ENCODE results near the gene NKX6-2. TPM values are rescaled to one million over a fixed set of nuclear protein-coding genes. Genes with fewer than 3 reads are reported as not detected.

The NKX6-2 gene
- total RNA-seq, 5 donors from 2014 or later (not counting 1 experiment from before 2014, with no cell fraction given) = not detected

DNA sequence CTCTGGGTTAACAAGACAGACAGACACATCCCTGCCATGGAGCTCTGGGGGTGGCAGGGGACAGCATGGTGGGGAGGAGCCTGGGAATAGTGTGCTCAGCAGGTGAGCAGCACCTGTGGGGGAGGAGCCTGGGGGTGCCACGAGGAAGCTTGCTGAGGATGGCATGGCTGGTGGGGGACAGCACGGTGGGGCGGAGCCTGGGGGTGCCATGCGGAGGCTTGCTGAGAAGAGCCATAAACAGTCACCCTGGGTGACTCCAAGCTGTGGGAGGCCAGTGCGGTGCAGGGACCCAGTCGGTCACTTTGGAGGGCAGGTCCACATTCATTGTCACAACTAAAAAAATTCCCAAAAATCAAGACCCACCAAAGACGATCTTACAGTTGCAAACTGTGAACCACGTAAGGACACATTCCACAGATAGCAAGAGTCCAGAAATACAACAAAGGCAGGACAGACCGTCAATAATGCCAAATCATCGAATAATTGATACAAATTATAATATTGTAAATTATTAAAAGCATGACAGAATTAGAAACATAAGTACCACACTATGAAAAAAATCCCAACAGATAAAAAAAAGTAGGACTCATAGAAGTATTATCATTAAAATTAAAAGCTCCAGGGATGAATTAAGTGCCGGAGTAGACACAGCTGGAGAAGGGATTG is 24.4 kb downstream of the NKX6-2 start:
- POLR2A ChIA-PET = no interaction called here
- H3K27me3 ChIP-seq (replicated peaks in 1 of 2; ENCODE audit: control insufficient read depth in 2 of 2, extremely low read depth in 1 of 2, insufficient read depth in 2 of 2, low read length in 1 of 2) = no peaks in the 10 kb centered on the region
- no peak for ATAC-seq (replicated peaks in 1 of 4)
- CTCF ChIA-PET = no interaction called here
- H3K4me1 ChIP-seq (ENCODE audit: control insufficient read depth in 1 of 2, extremely low read depth in 1 of 2, insufficient read depth in 2 of 2, low read length in 2 of 2) = no peaks in the 10 kb centered on the region
- H3K9me3 ChIP-seq = no peaks in the 10 kb centered on the region
- H3K4me3 Mint-ChIP-seq = no peak overlapping the region
- peaks cover 19% of the 10 kb centered on the region for H3K36me3 Mint-ChIP-seq
- no peak overlapping the region for H3K4me3 ChIP-seq (ENCODE audit: control insufficient read depth in 1 of 2, extremely low read depth in 1 of 2, low read length in 1 of 2)
- no peak overlapping the region for H3K27ac Mint-ChIP-seq
- H3K4me1 Mint-ChIP-seq = peaks cover 0 to 13% (median 12%) of the 10 kb centered on the region in 3 donors
- H3K9me3 Mint-ChIP-seq = no peaks in the 10 kb centered on the region
- WGBS (ENCODE audit: insufficient coverage) = 94% methylated on average over 6 of the region's 11 CpGs
- no peak overlapping the region for H3K27ac ChIP-seq (ENCODE audit: low read length)
- H3K27me3 Mint-ChIP-seq = no peaks in the 10 kb centered on the region
- H3K36me3 ChIP-seq (ENCODE audit: control insufficient read depth in 2 of 2, extremely low read depth in 1 of 2, insufficient read depth in 1 of 2, low read length in 1 of 2) = peaks cover 0 to 4% of the 10 kb centered on the region in 2 donors
- no peak for DNase-seq

DNA sequence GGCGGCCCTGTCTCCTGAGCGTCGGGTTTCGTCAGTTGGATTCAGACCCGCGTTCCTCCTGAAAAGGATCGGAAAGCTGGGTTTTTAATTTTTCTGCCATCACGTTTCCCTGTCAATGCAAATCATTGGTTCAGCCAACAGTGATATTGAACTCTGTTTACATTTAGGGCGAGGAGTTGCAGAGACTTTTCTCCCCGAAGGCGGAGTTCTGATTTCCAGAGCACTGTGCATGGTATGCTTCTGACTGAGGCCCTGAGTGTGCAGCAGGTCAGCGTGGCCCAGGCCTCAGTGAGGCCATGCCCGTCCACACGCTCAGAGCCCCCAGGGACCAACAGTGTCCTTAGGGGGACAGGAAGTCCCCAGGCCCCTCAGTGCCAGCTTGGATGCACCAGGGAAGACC is 27.1 kb downstream of the NKX6-2 start:
- Histone ChIP-seq H3K27me3 (replicated peaks in 1 of 2; ENCODE audit: control insufficient read depth in 2 of 2, extremely low read depth in 1 of 2, insufficient read depth in 2 of 2, low read length in 1 of 2) (no peaks in the 10 kb centered on the region), H3K4me3 (ENCODE audit: control insufficient read depth in 1 of 2, extremely low read depth in 1 of 2, low read length in 1 of 2) (no peak overlapping the region), H3K27ac (ENCODE audit: low read length) (no peak overlapping the region), H3K4me1 (ENCODE audit: control insufficient read depth in 1 of 2, extremely low read depth in 1 of 2, insufficient read depth in 2 of 2, low read length in 2 of 2) (no peaks in the 10 kb centered on the region), H3K36me3 (ENCODE audit: control insufficient read depth in 2 of 2, extremely low read depth in 1 of 2, insufficient read depth in 1 of 2, low read length in 1 of 2) (peaks cover 0 to 11% of the 10 kb centered on the region in 2 donors), H3K9me3 (no peaks in the 10 kb centered on the region)
- 97% methylated on average over 9 of the region's 14 CpGs for WGBS (ENCODE audit: insufficient coverage)
- ATAC-seq (replicated peaks in 1 of 4) (no peak), DNase-seq (no peak)
- H3K36me3 Mint-ChIP-seq = peaks cover 31% of the 10 kb centered on the region
- H3K9me3 Mint-ChIP-seq = peaks cover 0 to 4% (median 0%) of the 10 kb centered on the region in 3 donors
- no peak overlapping the region for H3K4me3 Mint-ChIP-seq
- peaks cover 0 to 13% (median 10%) of the 10 kb centered on the region in 3 donors for H3K4me1 Mint-ChIP-seq
- POLR2A ChIA-PET = no interaction called here
- H3K27ac Mint-ChIP-seq = no peak overlapping the region
- CTCF ChIA-PET = no interaction called here
- H3K27me3 Mint-ChIP-seq = no peaks in the 10 kb centered on the region

DNA sequence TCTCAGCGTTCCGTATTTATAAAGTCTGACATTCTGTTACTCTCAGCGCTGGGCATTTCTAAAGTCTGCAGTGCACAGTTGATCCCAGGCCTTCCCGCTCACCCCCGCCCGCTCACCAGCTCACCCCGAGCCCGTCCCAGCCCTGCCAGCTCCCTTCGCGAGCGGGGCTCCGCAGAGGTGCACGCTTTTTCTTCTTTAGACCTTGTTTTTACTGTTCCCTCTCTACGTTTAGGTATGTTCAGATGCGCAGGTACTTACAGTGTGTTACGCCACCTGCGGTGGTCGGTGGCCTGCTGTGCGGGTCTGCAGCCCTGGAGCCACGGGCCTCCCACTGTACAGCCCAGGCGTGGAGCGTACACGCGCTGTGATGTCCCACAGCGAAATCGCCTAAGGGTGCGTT is 28.8 kb downstream of the NKX6-2 start:
- Mint-ChIP-seq H3K36me3 (peaks cover 41% of the 10 kb centered on the region), H3K27me3 (no peaks in the 10 kb centered on the region), H3K9me3 (peaks cover 0 to 4% (median 0%) of the 10 kb centered on the region in 3 donors), H3K4me1 (peaks cover 0 to 10% (median 9%) of the 10 kb centered on the region in 3 donors), H3K27ac (no peak overlapping the region), H3K4me3 (no peak overlapping the region)
- H3K27ac ChIP-seq (ENCODE audit: low read length) = no peak overlapping the region
- no peaks in the 10 kb centered on the region for H3K9me3 ChIP-seq
- no peak overlapping the region for H3K4me3 ChIP-seq (ENCODE audit: control insufficient read depth in 1 of 2, extremely low read depth in 1 of 2, low read length in 1 of 2)
- H3K27me3 ChIP-seq (replicated peaks in 1 of 2; ENCODE audit: control insufficient read depth in 2 of 2, extremely low read depth in 1 of 2, insufficient read depth in 2 of 2, low read length in 1 of 2) = no peaks in the 10 kb centered on the region
- H3K36me3 ChIP-seq (ENCODE audit: control insufficient read depth in 2 of 2, extremely low read depth in 1 of 2, insufficient read depth in 1 of 2, low read length in 1 of 2) = peaks cover 4 to 11% of the 10 kb centered on the region in 2 donors
- no peaks in the 10 kb centered on the region for H3K4me1 ChIP-seq (ENCODE audit: control insufficient read depth in 1 of 2, extremely low read depth in 1 of 2, insufficient read depth in 2 of 2, low read length in 2 of 2)
- CTCF ChIA-PET = no interaction called here
- no peak for ATAC-seq (replicated peaks in 1 of 4)
- 99% methylated on average over 26 of the region's 27 CpGs for WGBS (ENCODE audit: insufficient coverage)
- no peak for DNase-seq
- POLR2A ChIA-PET = no interaction called here

DNA sequence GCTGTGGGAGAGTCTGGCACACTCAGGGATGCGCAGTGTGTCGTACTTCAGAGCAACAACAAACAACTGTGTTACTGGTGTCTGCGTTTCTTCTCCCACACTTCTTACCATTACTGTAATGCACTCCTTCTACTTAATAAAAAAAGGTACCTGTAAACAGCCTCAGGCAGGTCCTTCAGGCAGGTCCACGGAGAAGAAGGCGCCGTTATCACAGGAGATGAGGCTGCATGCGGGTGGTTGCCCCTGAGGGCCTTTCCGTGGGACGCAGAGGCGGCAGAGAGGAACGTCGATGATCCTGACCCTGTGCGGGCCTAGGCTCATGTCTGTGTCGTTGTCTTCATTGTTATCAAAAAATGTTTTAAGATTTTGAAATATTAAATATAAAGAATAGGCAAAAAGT is 29.4 kb downstream of the NKX6-2 start:
- no peak overlapping the region for H3K4me3 Mint-ChIP-seq

DNA sequence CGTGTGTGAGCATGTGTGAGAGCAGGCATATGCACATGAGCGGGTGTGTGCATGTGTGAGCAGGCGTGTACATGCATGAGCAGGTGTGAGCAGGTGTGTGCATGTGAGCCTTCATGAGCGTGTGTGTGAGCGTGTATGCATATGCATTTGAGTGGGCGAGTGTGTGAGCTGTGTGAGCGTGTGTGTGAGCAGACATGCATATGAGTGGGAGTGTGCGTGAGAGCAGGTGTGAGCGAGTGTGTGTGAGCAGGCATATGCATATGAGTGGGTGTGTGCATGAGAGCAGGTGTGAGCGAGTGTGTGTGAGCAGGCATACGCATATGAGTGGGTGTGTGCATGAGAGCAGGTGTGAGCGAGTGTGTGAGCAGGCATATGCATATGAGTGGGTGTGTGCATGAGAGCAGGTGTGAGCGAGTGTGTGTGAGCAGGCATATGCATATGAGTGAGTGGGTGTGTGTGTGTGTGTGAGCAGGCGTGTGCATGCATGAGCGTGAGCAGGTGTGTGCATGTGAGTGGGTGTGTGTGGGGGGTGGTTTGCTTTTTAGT is 30.7 kb downstream of the NKX6-2 start:
- CTCF ChIA-PET = no interaction called here
- Mint-ChIP-seq H3K36me3 (peaks cover 42% of the 10 kb centered on the region), H3K27me3 (no peaks in the 10 kb centered on the region), H3K4me3 (no peak overlapping the region), H3K4me1 (no peaks in the 10 kb centered on the region), H3K9me3 (peaks cover 0 to 4% (median 0%) of the 10 kb centered on the region in 3 donors), H3K27ac (no peak overlapping the region)
- Histone ChIP-seq H3K27me3 (replicated peaks in 1 of 2; ENCODE audit: control insufficient read depth in 2 of 2, extremely low read depth in 1 of 2, insufficient read depth in 2 of 2, low read length in 1 of 2) (no peaks in the 10 kb centered on the region), H3K36me3 (ENCODE audit: control insufficient read depth in 2 of 2, extremely low read depth in 1 of 2, insufficient read depth in 1 of 2, low read length in 1 of 2) (peaks cover 4 to 14% of the 10 kb centered on the region in 2 donors), H3K9me3 (no peaks in the 10 kb centered on the region), H3K27ac (ENCODE audit: low read length) (no peak overlapping the region), H3K4me1 (ENCODE audit: control insufficient read depth in 1 of 2, extremely low read depth in 1 of 2, insufficient read depth in 2 of 2, low read length in 2 of 2) (no peaks in the 10 kb centered on the region), H3K4me3 (ENCODE audit: control insufficient read depth in 1 of 2, extremely low read depth in 1 of 2, low read length in 1 of 2) (no peak overlapping the region)
- no peak for ATAC-seq (replicated peaks in 1 of 4)
- no peak for DNase-seq
- WGBS (ENCODE audit: insufficient coverage) = 96% methylated on average over 15 of the region's 15 CpGs
- POLR2A ChIA-PET = no interaction called here

More for the DNA sequence above, 29.4 kb downstream of the NKX6-2 start:
- Histone ChIP-seq H3K36me3 (ENCODE audit: control insufficient read depth in 2 of 2, extremely low read depth in 1 of 2, insufficient read depth in 1 of 2, low read length in 1 of 2) (peaks cover 4 to 11% of the 10 kb centered on the region in 2 donors), H3K4me1 (ENCODE audit: control insufficient read depth in 1 of 2, extremely low read depth in 1 of 2, insufficient read depth in 2 of 2, low read length in 2 of 2) (no peaks in the 10 kb centered on the region), H3K9me3 (no peaks in the 10 kb centered on the region), H3K27ac (ENCODE audit: low read length) (no peak overlapping the region), H3K4me3 (ENCODE audit: control insufficient read depth in 1 of 2, extremely low read depth in 1 of 2, low read length in 1 of 2) (no peak overlapping the region), H3K27me3 (replicated peaks in 1 of 2; ENCODE audit: control insufficient read depth in 2 of 2, extremely low read depth in 1 of 2, insufficient read depth in 2 of 2, low read length in 1 of 2) (no peaks in the 10 kb centered on the region)
- ChIA-PET POLR2A (no interaction called here), CTCF (no interaction called here)
- Mint-ChIP-seq H3K27ac (no peak overlapping the region), H3K9me3 (peaks cover 0 to 4% (median 0%) of the 10 kb centered on the region in 3 donors), H3K27me3 (no peaks in the 10 kb centered on the region), H3K36me3 (peaks cover 41% of the 10 kb centered on the region), H3K4me1 (peaks cover 0 to 5% (median 5%) of the 10 kb centered on the region in 3 donors)
- DNase-seq (no peak), ATAC-seq (replicated peaks in 1 of 4) (no peak)
- whole genome bisulfite sequencing (ENCODE audit: insufficient coverage) = 96% methylated on average over 5 of the region's 14 CpGs

DNA sequence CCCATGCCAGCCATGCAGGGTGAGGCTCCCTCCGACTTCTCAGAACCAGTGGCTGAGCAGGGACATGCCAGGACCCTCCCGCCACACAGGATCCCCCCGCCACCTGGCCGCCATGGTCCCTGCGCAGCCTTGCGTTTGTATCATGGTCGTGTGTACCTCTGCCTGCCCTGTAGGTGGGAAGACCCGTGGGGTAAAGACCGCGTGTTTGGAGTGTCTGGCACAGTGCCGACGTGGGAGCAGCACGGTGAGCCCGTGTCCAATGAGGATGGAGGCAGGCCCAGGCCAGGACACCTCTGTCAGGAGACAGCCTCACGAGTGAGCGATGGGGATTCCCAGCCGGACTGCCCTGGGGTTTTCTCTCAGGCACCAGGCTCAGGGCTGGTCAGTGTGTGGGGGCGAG is 31.9 kb downstream of the NKX6-2 start:
- Histone ChIP-seq H3K9me3 (no peaks in the 10 kb centered on the region), H3K4me1 (ENCODE audit: control insufficient read depth in 1 of 2, extremely low read depth in 1 of 2, insufficient read depth in 2 of 2, low read length in 2 of 2) (no peaks in the 10 kb centered on the region), H3K4me3 (ENCODE audit: control insufficient read depth in 1 of 2, extremely low read depth in 1 of 2, low read length in 1 of 2) (no peak overlapping the region), H3K27me3 (replicated peaks in 1 of 2; ENCODE audit: control insufficient read depth in 2 of 2, extremely low read depth in 1 of 2, insufficient read depth in 2 of 2, low read length in 1 of 2) (no peaks in the 10 kb centered on the region), H3K36me3 (ENCODE audit: control insufficient read depth in 2 of 2, extremely low read depth in 1 of 2, insufficient read depth in 1 of 2, low read length in 1 of 2) (peaks cover 4 to 22% of the 10 kb centered on the region in 2 donors), H3K27ac (ENCODE audit: low read length) (no peak overlapping the region)
- Mint-ChIP-seq H3K4me1 (no peaks in the 10 kb centered on the region), H3K27ac (no peak overlapping the region), H3K9me3 (peaks cover 0 to 4% (median 0%) of the 10 kb centered on the region in 3 donors), H3K4me3 (no peak overlapping the region), H3K27me3 (no peaks in the 10 kb centered on the region), H3K36me3 (peaks cover 45% of the 10 kb centered on the region)
- ATAC-seq (replicated peaks in 1 of 4) (no peak), DNase-seq (no peak)
- POLR2A ChIA-PET = no interaction called here
- 94% methylated on average over 16 of the region's 18 CpGs for WGBS (ENCODE audit: insufficient coverage)
- CTCF ChIA-PET = no interaction called here
